Eye (tissue), 1 donor: ENCODE results near the gene ARHGAP22.
A peak's percentile ranks its signal among the peaks of the same experiment; 100 is the strongest.

Source experiments
- DNase-seq: peaks from one replicate; pipeline ENCODE4 v3.0.0-alpha.2; 2015

Gene ARHGAP22

GRCh38 chr10:48474765-48475365 lies 130.0 kb downstream of the ARHGAP22 start:
- DNase-seq: no peak

GRCh38 chr10:48473704-48474103 lies 131.2 kb downstream of the ARHGAP22 start:
- no peak for DNase-seq

- DNase-seq: no peak
These were observed 132.3 kb downstream of the ARHGAP22 start for GRCh38 chr10:48472501-48473069.

- DNase-seq: no peak
These were observed 133.7 kb downstream of the ARHGAP22 start for GRCh38 chr10:48470893-48471805.

GRCh38 chr10:48470115-48470892 lies 134.6 kb downstream of the ARHGAP22 start:
- peak; percentile 43 for DNase-seq

- DNase-seq: no peak
These were observed 135.3 kb downstream of the ARHGAP22 start for GRCh38 chr10:48469516-48470020.

GRCh38 chr10:48468866-48469511 lies 135.9 kb downstream of the ARHGAP22 start:
- no peak for DNase-seq

GRCh38 chr10:48468130-48468790 lies 136.6 kb downstream of the ARHGAP22 start:
- DNase-seq: no peak

- DNase-seq: no peak
These were observed 137.2 kb downstream of the ARHGAP22 start for GRCh38 chr10:48467669-48468068.

- DNase-seq: no peak
These were observed 138.1 kb downstream of the ARHGAP22 start for GRCh38 chr10:48466611-48467240.

- DNase-seq: no peak
These were observed 138.9 kb downstream of the ARHGAP22 start for GRCh38 chr10:48465860-48466521.

- no peak for DNase-seq
These were observed 139.8 kb downstream of the ARHGAP22 start for GRCh38 chr10:48464871-48465736.

GRCh38 chr10:48464121-48464870 lies 140.6 kb downstream of the ARHGAP22 start:
- DNase-seq: no peak

- DNase-seq: peak; percentile 28
These were observed 141.4 kb downstream of the ARHGAP22 start for GRCh38 chr10:48463318-48464003.

GRCh38 chr10:48462482-48463020 lies 142.3 kb downstream of the ARHGAP22 start:
- no peak for DNase-seq

- DNase-seq: no peak
These were observed 143.0 kb downstream of the ARHGAP22 start for GRCh38 chr10:48461623-48462481.

- no peak for DNase-seq
These were observed 144.7 kb downstream of the ARHGAP22 start for GRCh38 chr10:48460182-48460581.
